Common myeloid progenitor, CD34-positive (primary cell): Measurements from ENCODE around the gene CDKL2.
"Not testable (repeated sequence)": the region's sequence is repeated elsewhere in the genome, so short reads cannot be mapped to it uniquely, and the experiment has no call there.

ENCODE experiments used
- CTCF ChIA-PET: fragments of 350-600 bp; sonication (Branson Sonifier 250); formaldehyde crosslinking; loops from one replicate; lab custom pipeline; 2021; ENCODE audit warnings: antibody characterized with exemption; lab: Charles Lee
- POLR2A ChIA-PET: fragments of 350-600 bp; sonication (Branson Sonifier 250); formaldehyde crosslinking; loops from one replicate; lab custom pipeline; 2021; ENCODE audit warnings: antibody characterized with exemption; lab: Charles Lee
- DNase-seq, 3 donors: peaks; one replicate each; pipeline versions ENCODE4 v3.0.0 to v3.0.0-alpha.2; 2013
- H3K27ac ChIP-seq, 2 experiments: 1 replicate in 1 of 2; 2 replicates in 1 of 2; pipeline ENCODE4 v1.7.0; 2013; ENCODE audit warnings: inconsistent platforms in 2 of 2, low read length in 2 of 2, mild to moderate bottlenecking in 2 of 2, low read depth in 1 of 2, moderate library complexity in 1 of 2; ENCODE audit not compliant: severe bottlenecking in 2 of 2, insufficient read depth in 1 of 2, poor library complexity in 1 of 2
- H3K27me3 ChIP-seq, 5 experiments: replicated peaks in 2 of 5; 1 replicate in 3 of 5; 2 replicates in 2 of 5; pipeline versions ENCODE4 v1.6.1 to v1.7.0; 2013; ENCODE audit warnings: low read length in 4 of 5, mild to moderate bottlenecking in 2 of 5, moderate library complexity in 2 of 5, inconsistent platforms in 1 of 5; ENCODE audit not compliant: insufficient read depth in 5 of 5, control insufficient read depth in 4 of 5
- H3K36me3 ChIP-seq, 4 experiments: 1 replicate in 2 of 4; 2 replicates in 2 of 4; pipeline versions ENCODE4 v1.6.1 to v1.7.0; 2013; ENCODE audit warnings: low read length in 3 of 4, control low read depth in 1 of 4, mild to moderate bottlenecking in 1 of 4; ENCODE audit not compliant: control insufficient read depth in 4 of 4, insufficient read depth in 4 of 4
- H3K4me1 ChIP-seq, 4 experiments: 1 replicate in 3 of 4; 2 replicates in 1 of 4; pipeline versions ENCODE4 v1.6.1 to v1.7.1; 2013; ENCODE audit warnings: low read length in 3 of 4, mild to moderate bottlenecking in 3 of 4, control low read depth in 1 of 4, inconsistent platforms in 1 of 4, moderate library complexity in 1 of 4; ENCODE audit not compliant: control insufficient read depth in 4 of 4, insufficient read depth in 4 of 4; ENCODE audit errors: control extremely low read depth in 1 of 4
- H3K4me3 ChIP-seq, 7 experiments: 1 replicate in 4 of 7; 2 replicates in 3 of 7; pipeline versions ENCODE4 v1.5.1 to v1.7.0; 2013; ENCODE audit warnings: mild to moderate bottlenecking in 7 of 7, low read length in 6 of 7, moderate library complexity in 6 of 7, inconsistent platforms in 2 of 7, low read depth in 2 of 7, control low read depth in 1 of 7; ENCODE audit not compliant: insufficient read depth in 4 of 7, control insufficient read depth in 1 of 7; ENCODE audit errors: extremely low read depth in 1 of 7
- H3K9me3 ChIP-seq, 5 experiments: 1 replicate in 4 of 5; 2 replicates in 1 of 5; pipeline versions ENCODE4 v1.6.1 to v1.7.1; 2013; ENCODE audit warnings: low read length in 4 of 5, mild to moderate bottlenecking in 2 of 5, inconsistent platforms in 1 of 5, low read depth in 1 of 5, moderate library complexity in 1 of 5; ENCODE audit not compliant: control insufficient read depth in 4 of 5, insufficient read depth in 2 of 5; ENCODE audit errors: control extremely low read depth in 1 of 5
- WGBS: methylation state at CpG from one replicate; pipeline ENCODE4 v1.1.5; 2013; ENCODE audit not compliant: insufficient coverage; 5-methylcytosine and 5-hydroxymethylcytosine counted together

The CDKL2 gene

GRCh38 chr4:75672461-75673026, 42.2 kb upstream of the CDKL2 start:
- 0% methylated on average over 34 of the region's 44 CpGs for WGBS
- ChIA-PET CTCF (interaction anchor here (0.9 to 6.4 kb wide), 10 partner anchors 11 to 51 kb away, joined by 3 to 39 read pairs (median 4); partner anchors contain the start of gene USO1), POLR2A (interaction anchor here (0.6 to 2.3 kb wide), 3 partner anchors 27 to 160 kb away, joined by 3 to 14 read pairs (median 4); partner anchors contain the start of gene USO1)
- H3K9me3 ChIP-seq = no peaks in the 10 kb centered on the region
- peak; percentile 57 to 81 (median 80) for DNase-seq
- peaks cover 27 to 33% (median 31%) of the 10 kb centered on the region in 4 experiments for H3K4me1 ChIP-seq
- H3K36me3 ChIP-seq = peaks cover 0 to 3% (median 0%) of the 10 kb centered on the region in 4 experiments
- peak overlapping the region; percentile 94 to 98 for H3K27ac ChIP-seq
- peak overlapping the region; percentile 95 to 100 (median 98) for H3K4me3 ChIP-seq
- H3K27me3 ChIP-seq = no peaks in the 10 kb centered on the region

- Histone ChIP-seq H3K27me3 (no peaks in the 10 kb centered on the region), H3K36me3 (peaks cover 0 to 3% (median under 1%) of the 10 kb centered on the region in 4 experiments), H3K4me1 (peaks cover 27 to 33% (median 31%) of the 10 kb centered on the region in 4 experiments), H3K9me3 (no peaks in the 10 kb centered on the region), H3K4me3 (peak overlapping the region; percentile 95 to 100 (median 98)), H3K27ac (peak overlapping the region; percentile 94 to 98)
- POLR2A ChIA-PET = interaction anchor here (0.6 to 2.3 kb wide), 5 partner anchors 21 to 159 kb away, joined by 3 to 14 read pairs (median 4); partner anchors contain the start of gene USO1
- 35% methylated on average over 6 of the region's 10 CpGs for WGBS
- no peak for DNase-seq
- CTCF ChIA-PET = interaction anchor here (0.9 to 6.4 kb wide), 10 partner anchors 12 to 52 kb away, joined by 3 to 39 read pairs (median 4); partner anchors contain the start of gene USO1
Observed at GRCh38 chr4:75671802-75672421, 41.6 kb upstream of the CDKL2 start.

GRCh38 chr4:75668596-75668995, 38.3 kb upstream of the CDKL2 start:
- Histone ChIP-seq H3K4me3 (no peak overlapping the region), H3K27me3 (no peaks in the 10 kb centered on the region), H3K36me3 (peaks cover 0 to 3% (median under 1%) of the 10 kb centered on the region in 4 experiments), H3K27ac (no peak overlapping the region), H3K4me1 (peaks cover 19 to 28% (median 24%) of the 10 kb centered on the region in 4 experiments), H3K9me3 (no peaks in the 10 kb centered on the region)
- DNase-seq = no peak
- CTCF ChIA-PET = interaction anchor here (0.9 to 6.4 kb wide), 7 partner anchors 8 to 89 kb away, joined by 3 to 39 read pairs (median 3); partner anchors contain the start of gene USO1
- POLR2A ChIA-PET = interaction anchor here (1.9 kb wide), 1 partner anchor 55 kb away, joined by 6 read pairs; the partner anchor contains the start of gene USO1

- H3K4me3 ChIP-seq, H3K9me3 ChIP-seq, H3K27ac ChIP-seq, H3K27me3 ChIP-seq, H3K36me3 ChIP-seq, DNase-seq, POLR2A ChIA-PET: not testable (repeated sequence)
- CTCF ChIA-PET = interaction anchor here (1.0 to 1.9 kb wide), 3 partner anchors 8 to 42 kb away, joined by 3 to 7 read pairs (median 3); no protein-coding TSS in a partner anchor
- H3K4me1 ChIP-seq = peaks cover 19 to 27% (median 23%) of the 10 kb centered on the region in 4 experiments
- 93% methylated on average over 5 of the region's 7 CpGs for WGBS
Observed at GRCh38 chr4:75667636-75668035, 37.3 kb upstream of the CDKL2 start.

- Histone ChIP-seq H3K36me3 (peaks cover 2 to 6% (median 3%) of the 10 kb centered on the region in 4 experiments), H3K9me3 (no peaks in the 10 kb centered on the region), H3K4me1 (peaks cover 12 to 19% (median 14%) of the 10 kb centered on the region in 4 experiments), H3K27me3 (no peaks in the 10 kb centered on the region), H3K4me3 (no peak overlapping the region), H3K27ac (peak overlapping the region in 1 of 2 experiments; percentile 14)
- CTCF ChIA-PET = interaction anchor here (1.0 kb wide), 1 partner anchor 11 kb away, joined by 3 read pairs; no protein-coding TSS in a partner anchor
- DNase-seq = no peak
- POLR2A ChIA-PET = no interaction called here
- no CpG with 5 or more reads among the region's 4 CpGs for WGBS
Observed at GRCh38 chr4:75666299-75666698, 36.0 kb upstream of the CDKL2 start.

GRCh38 chr4:75664604-75665003, 34.3 kb upstream of the CDKL2 start:
- H3K27me3 ChIP-seq, DNase-seq, H3K4me3 ChIP-seq, H3K9me3 ChIP-seq, POLR2A ChIA-PET, H3K27ac ChIP-seq: not testable (repeated sequence)
- CTCF ChIA-PET = interaction anchor here (0.9 to 1.9 kb wide), 2 partner anchors 17 to 59 kb away, joined by 3 to 6 read pairs; no protein-coding TSS in a partner anchor
- H3K4me1 ChIP-seq = peaks cover 0 to 11% (median 4%) of the 10 kb centered on the region in 4 experiments
- 100% methylated on average over 3 of the region's 3 CpGs for WGBS
- H3K36me3 ChIP-seq = peaks cover 4 to 23% (median 12%) of the 10 kb centered on the region in 4 experiments
